IPS-18c (cell line): ENCODE measurements around the gene KIF3A.

ENCODE experiments used
- H3K4me3 ChIP-seq: 2 replicates; pipeline ENCODE4 v1.7.0; 2013; ENCODE audit warnings: low read depth, mild to moderate bottlenecking, low read length, moderate library complexity; ENCODE audit not compliant: insufficient read depth
- H3K9me3 ChIP-seq: one replicate; pipeline ENCODE4 v1.6.1; 2013; ENCODE audit warnings: mild to moderate bottlenecking, low read length, moderate library complexity; ENCODE audit not compliant: control insufficient read depth, insufficient read depth

KIF3A gene

DNA sequence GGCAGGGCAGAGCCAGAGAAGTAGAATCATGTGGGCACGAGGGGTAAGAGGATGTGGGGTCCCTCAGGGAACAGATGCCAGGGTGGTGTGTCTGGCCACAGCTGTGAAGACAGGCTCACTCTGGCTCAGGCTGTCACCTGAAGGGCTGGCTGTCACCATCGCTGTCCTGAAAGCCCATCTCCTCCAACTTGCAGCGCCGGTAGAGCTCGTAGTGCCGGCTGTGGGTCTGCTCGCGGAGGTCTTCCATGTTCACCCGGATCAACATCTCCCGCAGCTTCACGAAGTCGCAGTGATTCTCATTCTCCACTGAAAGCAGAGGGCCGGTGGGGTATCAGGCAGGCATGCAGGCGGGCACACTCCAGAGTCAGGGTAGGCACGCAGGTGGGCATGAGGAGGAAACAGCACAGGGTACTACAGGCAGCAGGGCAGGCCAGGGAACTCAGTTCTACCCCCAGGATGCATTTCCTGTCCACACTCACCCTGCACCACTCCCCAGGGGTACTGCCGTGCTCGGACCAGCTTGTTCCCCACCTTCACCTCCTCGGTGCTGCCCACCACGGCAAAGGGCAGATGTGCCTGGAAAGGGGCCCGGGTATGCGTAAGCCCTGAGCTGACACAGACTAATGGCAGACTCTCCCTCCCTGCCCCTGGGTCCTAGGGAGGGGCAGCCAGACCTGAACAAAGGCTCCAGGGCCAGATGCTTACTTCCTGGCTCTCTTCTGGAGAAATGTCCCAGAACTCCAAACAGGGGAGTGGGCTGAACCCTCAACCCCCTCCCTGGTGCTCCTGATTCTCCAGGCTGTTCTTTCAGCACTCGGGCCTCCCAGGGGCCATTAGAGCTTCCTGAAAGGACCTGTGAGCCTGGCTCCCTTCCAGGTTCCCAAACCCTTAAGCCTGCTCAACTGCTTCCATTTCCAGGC lies 24.2 kb upstream of the KIF3A start:
- Histone ChIP-seq H3K9me3 (no peaks in the 10 kb centered on the region), H3K4me3 (no peak overlapping the region)

DNA sequence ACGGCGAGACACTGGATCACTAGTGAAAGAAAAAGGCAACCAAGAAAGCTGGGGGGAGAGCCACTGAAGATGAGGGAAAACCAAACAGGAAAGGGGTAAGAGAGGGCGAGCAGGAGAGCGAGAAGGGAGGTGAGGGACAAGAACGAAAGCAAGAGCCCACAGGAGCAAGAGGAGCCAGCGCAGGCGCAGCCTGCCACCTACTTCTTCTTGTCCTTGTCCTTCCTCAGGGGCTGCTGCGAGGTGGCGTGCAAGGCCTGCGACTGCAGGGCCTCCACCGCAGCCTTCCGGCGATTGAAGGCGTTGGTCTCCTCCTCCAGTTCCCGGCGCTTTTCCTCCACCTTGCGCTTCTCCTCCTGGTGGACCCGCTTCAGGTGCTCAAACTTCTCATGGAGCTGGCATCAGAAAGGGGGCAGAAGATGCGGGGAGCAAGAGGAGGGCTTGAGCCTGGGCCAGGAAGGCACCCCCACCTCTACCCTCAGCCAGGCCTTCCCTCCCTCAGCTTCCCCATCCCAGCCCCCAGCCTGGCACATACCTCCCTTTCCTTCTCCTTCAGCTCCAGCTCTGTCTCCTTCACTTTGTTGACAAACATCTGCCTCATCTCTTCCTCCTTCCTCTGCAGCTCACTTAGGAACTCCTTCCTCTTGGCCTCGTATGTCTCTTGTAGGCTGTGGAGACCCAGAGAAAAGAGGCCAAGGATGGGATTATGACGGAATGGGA lies 23.4 kb upstream of the KIF3A start:
- Histone ChIP-seq H3K4me3 (no peak overlapping the region), H3K9me3 (no peaks in the 10 kb centered on the region)

GRCh38 chr5:132760049-132760420 lies 22.7 kb upstream of the KIF3A start:
- Histone ChIP-seq H3K9me3 (no peaks in the 10 kb centered on the region), H3K4me3 (no peak overlapping the region)

- no peaks in the 10 kb centered on the region for H3K9me3 ChIP-seq
- H3K4me3 ChIP-seq, result no peak overlapping the region
Observed at GRCh38 chr5:132759114-132760048, 22.0 kb upstream of the KIF3A start.

- Histone ChIP-seq H3K4me3 (no peak overlapping the region), H3K9me3 (no peaks in the 10 kb centered on the region)
Observed at GRCh38 chr5:132758451-132758850, 21.1 kb upstream of the KIF3A start.

- Histone ChIP-seq H3K9me3 (no peaks in the 10 kb centered on the region), H3K4me3 (no peak overlapping the region)
Observed at GRCh38 chr5:132756542-132756941, 19.2 kb upstream of the KIF3A start.

GRCh38 chr5:132754947-132755346 lies 17.6 kb upstream of the KIF3A start:
- no peak overlapping the region for H3K4me3 ChIP-seq
- H3K9me3 ChIP-seq, result no peaks in the 10 kb centered on the region

DNA sequence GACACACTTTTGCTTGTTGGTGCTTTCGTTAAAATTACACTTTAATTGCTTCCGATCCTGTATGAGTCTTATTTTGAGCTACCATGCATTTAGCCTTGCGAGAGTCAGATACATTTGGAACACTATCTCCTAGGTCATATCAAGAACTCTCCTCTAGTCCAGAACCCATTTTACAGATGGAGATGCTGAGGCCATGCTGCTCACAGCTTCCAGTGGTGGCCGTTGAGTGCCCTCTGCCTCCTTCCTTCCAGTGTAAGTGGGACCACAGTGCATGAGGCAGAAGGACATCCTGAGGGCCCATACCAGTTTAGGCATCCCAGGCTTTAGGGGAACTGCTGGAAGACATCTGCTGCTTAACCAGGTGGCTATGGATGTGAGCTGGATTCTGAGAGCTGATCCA lies 16.8 kb upstream of the KIF3A start:
- no peaks in the 10 kb centered on the region for H3K9me3 ChIP-seq
- no peak overlapping the region for H3K4me3 ChIP-seq

- H3K4me3 ChIP-seq, result no peak overlapping the region
- no peaks in the 10 kb centered on the region for H3K9me3 ChIP-seq
Observed at GRCh38 chr5:132753135-132753987, 16.0 kb upstream of the KIF3A start.

- H3K4me3 ChIP-seq, result no peak overlapping the region
- peaks cover 3% of the 10 kb centered on the region for H3K9me3 ChIP-seq
Observed at GRCh38 chr5:132752581-132753125, 15.3 kb upstream of the KIF3A start.

DNA sequence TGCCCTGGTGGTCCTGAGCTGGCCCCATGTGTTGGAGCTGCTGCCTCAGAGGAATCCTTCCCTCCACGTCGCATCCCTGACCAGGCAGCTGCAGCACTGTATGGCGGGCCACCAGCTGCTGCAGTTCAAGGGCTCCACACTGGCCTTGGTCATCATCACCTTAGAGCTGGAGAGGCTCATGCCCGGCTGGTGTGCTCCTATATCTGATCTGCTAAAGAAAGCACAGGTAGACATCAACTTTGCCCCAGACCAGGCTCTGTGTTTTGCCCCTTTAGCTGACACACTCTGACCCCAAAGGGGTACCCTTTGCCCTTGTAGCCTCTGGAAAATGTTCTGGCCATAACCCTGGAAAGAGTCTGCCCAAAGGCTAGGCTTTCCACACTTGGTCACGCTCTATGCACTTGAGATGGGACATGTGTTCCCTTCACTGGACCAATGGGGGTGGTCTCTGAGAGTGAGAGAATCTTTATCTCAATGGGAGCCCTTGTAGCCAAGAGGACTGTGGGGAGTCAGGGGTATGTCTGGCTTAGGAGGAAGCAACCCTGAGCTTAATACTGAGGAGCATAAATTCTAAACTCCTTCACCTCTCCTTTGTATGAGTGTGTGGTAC lies 14.7 kb upstream of the KIF3A start:
- H3K4me3 ChIP-seq, result no peak overlapping the region
- H3K9me3 ChIP-seq, result peaks cover 3% of the 10 kb centered on the region

DNA sequence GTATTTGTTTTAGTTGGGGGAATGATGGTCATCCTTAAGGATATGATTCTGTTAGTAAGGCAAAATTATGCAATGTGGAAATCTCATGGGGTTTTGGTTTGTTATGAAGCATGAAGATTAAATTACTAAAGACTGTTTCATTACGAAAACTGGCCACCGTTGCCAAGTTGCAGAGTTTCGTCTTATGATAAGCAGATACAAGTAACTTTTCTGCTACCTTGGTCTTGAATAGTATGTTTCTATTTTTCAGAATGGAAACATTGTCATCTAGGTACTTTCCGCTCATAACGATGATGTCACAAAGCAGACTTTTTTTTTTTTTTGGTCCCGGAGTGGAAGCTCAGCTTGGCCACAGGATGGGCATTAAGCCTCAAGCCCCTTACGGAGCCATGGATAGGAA lies 14.1 kb upstream of the KIF3A start:
- Histone ChIP-seq H3K4me3 (no peak overlapping the region), H3K9me3 (peaks cover 3% of the 10 kb centered on the region)

- no peak overlapping the region for H3K4me3 ChIP-seq
- peaks cover 3% of the 10 kb centered on the region for H3K9me3 ChIP-seq
Observed at GRCh38 chr5:132750471-132751230, 13.3 kb upstream of the KIF3A start.

DNA sequence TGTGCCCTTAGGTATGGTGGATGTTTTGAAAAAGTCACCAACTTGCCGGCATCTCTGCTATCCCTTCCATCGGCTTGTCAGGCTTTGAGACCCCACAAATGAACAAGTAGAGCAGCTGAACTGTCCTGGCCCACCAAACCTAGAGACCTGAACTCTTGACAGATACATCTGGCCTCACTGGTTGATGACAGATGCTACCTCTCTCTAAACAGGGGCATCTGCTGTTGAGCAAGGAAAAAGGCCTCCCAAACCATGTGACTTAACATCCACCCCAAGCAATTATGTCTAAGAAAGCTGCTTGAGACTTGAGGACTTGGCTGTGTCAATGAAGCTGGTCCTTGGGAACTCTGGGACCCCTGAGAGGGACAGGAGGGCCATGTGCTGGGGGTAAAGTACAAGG lies 12.2 kb upstream of the KIF3A start:
- Histone ChIP-seq H3K9me3 (peaks cover 3% of the 10 kb centered on the region), H3K4me3 (no peak overlapping the region)

DNA sequence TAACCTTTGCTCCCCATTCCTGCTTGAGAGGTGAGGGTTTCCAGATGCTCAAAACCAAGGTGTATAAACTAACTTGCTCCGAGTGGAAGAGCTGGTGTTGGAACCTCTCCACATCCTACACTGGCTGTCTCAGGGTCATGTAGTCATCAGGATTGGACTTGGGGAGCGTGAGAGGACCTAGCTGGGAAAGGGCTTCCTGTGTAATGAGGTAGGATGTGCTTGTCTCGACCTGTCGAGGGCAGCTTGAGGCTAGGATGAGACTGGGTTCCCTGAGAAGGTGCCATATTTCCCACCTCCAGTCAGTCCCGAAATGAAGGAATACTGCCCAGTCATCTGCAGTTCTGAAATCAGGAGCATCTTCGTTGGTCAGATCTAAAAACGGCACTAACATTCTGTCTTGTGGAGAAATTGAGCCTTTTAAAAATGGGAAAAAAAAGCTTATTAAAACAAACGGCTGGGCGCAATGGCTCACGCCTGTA lies 11.2 kb upstream of the KIF3A start:
- Histone ChIP-seq H3K9me3 (peaks cover 3% of the 10 kb centered on the region), H3K4me3 (no peak overlapping the region)
